SK-N-MC (cell line): ENCODE measurements around the gene TRIM67.

ENCODE experiments used
- EZH2 ChIP-seq: fragments of 200-600 bp; sonication (generic); IDR thresholded peaks from one replicate; pipeline ENCODE4 v1.6.1; 2017; ENCODE audit warnings: antibody characterized with exemption
- FOXP2 ChIP-seq: optimal IDR thresholded peaks from 2 replicates; pipeline ENCODE3; 2011; ENCODE audit warnings: mild to moderate bottlenecking, moderate library complexity; ENCODE audit not compliant: insufficient read depth; ENCODE audit errors: extremely low read length, control extremely low read depth
- POLR2AphosphoS5 ChIP-seq: IDR thresholded peaks from 2 replicates; pipeline ENCODE4 v1.6.1; 2012; ENCODE audit warnings: mild to moderate bottlenecking, low read depth, low read length, borderline replicate concordance

DNA sequence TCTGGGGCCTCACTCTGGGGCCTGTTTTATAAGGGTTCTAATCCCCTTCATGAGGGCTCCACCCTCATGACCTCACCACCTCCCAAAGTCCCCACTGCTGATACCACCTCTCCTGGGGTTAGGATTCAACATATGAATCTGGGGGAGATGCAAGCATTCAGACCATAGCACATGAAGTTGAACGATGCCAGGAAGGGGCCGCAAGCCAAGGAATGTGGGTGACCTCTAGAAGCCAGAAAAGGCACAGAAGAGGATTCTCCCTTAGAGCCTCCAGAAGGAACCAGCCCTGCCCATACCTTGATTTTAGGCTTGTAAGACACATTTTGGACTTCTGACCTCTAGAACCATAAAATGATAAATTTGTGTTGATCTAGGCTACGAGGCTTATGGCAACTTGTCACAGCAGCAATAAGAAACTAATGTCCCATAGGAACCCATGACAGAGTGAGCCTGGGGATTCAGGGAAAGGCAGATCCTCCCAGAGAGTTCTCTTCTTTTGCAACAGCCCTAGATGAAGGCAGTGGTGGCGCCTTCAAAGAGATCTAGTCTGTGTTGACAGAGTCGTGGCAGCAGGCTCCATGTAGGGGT, 27.9 kb downstream of the TRIM67 start:
- TF ChIP-seq POLR2AphosphoS5 (no peak), EZH2 (no peak), FOXP2 (no peak)
